K562 (cell line): ENCODE measurements around the gene ATP23. TPM values are rescaled to one million over a fixed set of nuclear protein-coding genes. Genes with fewer than 3 reads are reported as not detected.

Experiments used
- CEBPG ChIP-seq, 3 experiments: fragments of 200-800 bp in 1 of 3; sonication (Bioruptor generic) in 1 of 3; sonication (generic) in 1 of 3; formaldehyde crosslinking in 1 of 3; IDR thresholded peaks in 2 of 3; conservative IDR thresholded peaks in 1 of 3; 2 replicates each; pipeline versions ENCODE4 v1.6.1 to v1.8.0; 2016 to 2022; ENCODE audit warnings: missing compliant biosample characterization in 2 of 3, missing genetic modification characterization in 2 of 3, mild to moderate bottlenecking in 1 of 3, missing genetic modification reagents in 1 of 3
- NCOA1 ChIP-seq: fragments of 450-650 bp; IDR thresholded peaks from 2 replicates; pipeline ENCODE4 v1.6.1; 2016; ENCODE audit warnings: low read depth
- TSHZ1 ChIP-seq: fragments of 250-450 bp; sonication (Bioruptor Pico); IDR thresholded peaks from 2 replicates; pipeline ENCODE4 v1.4.0; 2020; ENCODE audit warnings: mild to moderate bottlenecking, moderate library complexity
- ZBTB43 ChIP-seq: sonication (generic); formaldehyde crosslinking; IDR thresholded peaks from 2 replicates; pipeline ENCODE4 v1.8.0; 2023; ENCODE audit warnings: mild to moderate bottlenecking, missing genetic modification reagents
- ZNF699 ChIP-seq: fragments of 250-450 bp; sonication (Bioruptor Pico); IDR thresholded peaks from 2 replicates; pipeline ENCODE4 v1.8.0; 2021; ENCODE audit warnings: mild to moderate bottlenecking, moderate library complexity; ENCODE audit not compliant: insufficient replicate concordance
- polyA plus RNA-seq, 8 experiments: library from polyadenylated mRNA; depleted of rRNA in 4 of 8; stranded (reverse) in 5 of 8; unstranded in 3 of 8; fragments of >200 nt; fragmentation: Nextera tagmentation in 2 of 8; fragmentation: Illumina TruSeq in 1 of 8; extraction: Ambion mirVana in 2 of 8; extraction: Trizol in 1 of 8; gene quantifications; 2 replicates each; pipeline versions ENCODE4 v1.2.1 to v1.2.3, GENCODE V29; 2011 to 2014; ENCODE audit warnings: inconsistent platforms in 1 of 8, missing spikeins in 1 of 8
- total RNA-seq, 7 experiments: library from RNA; depleted of rRNA in 6 of 7; stranded (reverse); fragments of >200 nt in 6 of 7; fragmentation: Illumina TruSeq in 2 of 7; extraction: Trizol in 2 of 7; gene quantifications; 2 replicates each; pipeline versions ENCODE4 v1.2.1 to v1.2.3, GENCODE V29; 2011 to 2021; ENCODE audit warnings: low replicate concordance in 1 of 7

The ATP23 gene
- total and polyA plus RNA-seq, 9 of the 15 experiments (the other 6 are each of a cell fraction or from before 2014, with no cell fraction given): 8.3 to 53.7 (median 28.5) TPM

- TF ChIP-seq TSHZ1 (no peak), NCOA1 (no peak), CEBPG (CRISPR knock-in tag; IDR thresholded peaks at IDR 0.05) (no peak), CEBPG (tag; conservative IDR thresholded peaks at IDR 0.05 in 1 of 2, IDR thresholded peaks at IDR 0.05 in 1 of 2) (peak in 1 of 2 experiments; percentile 34; a peak in 1 of 4 replicates), ZBTB43 (CRISPR knock-in tag) (no peak), ZNF699 (CRISPR knock-in tag) (no peak)
- TF ChIP-seq, all 486 proteins: peak for 2
Measured at GRCh38 chr12:57993834-57994233, 52.5 kb downstream of the ATP23 start (continued).
